DOHH2 (cell line): ENCODE results near the gene SLC49A4.

Experiments used
- CTCF ChIP-seq: fragments of 200-600 bp; sonication (generic); IDR thresholded peaks from one replicate; pipeline ENCODE4 v1.5.1; 2014; ENCODE audit warnings: antibody characterized with exemption, mild to moderate bottlenecking, low read depth, low read length; ENCODE audit not compliant: poor library complexity, severe bottlenecking
- EZH2phosphoT487 ChIP-seq: fragments of 200-600 bp; sonication (generic); IDR thresholded peaks from 2 replicates; pipeline ENCODE4 v1.6.1; 2017; ENCODE audit warnings: borderline replicate concordance, mild to moderate bottlenecking, antibody characterized with exemption, low read length, moderate library complexity, mixed read lengths

GRCh38 chr3:122843604-122844003, 48.7 kb downstream of the SLC49A4 start:
- TF ChIP-seq EZH2phosphoT487 (no peak), CTCF (no peak)
